ENCODE results near the gene NELL1.
"Not testable (repeated sequence)": the region's sequence is repeated elsewhere in the genome, so short reads cannot be mapped to it uniquely, and the experiment has no call there.

Gene NELL1

DNA sequence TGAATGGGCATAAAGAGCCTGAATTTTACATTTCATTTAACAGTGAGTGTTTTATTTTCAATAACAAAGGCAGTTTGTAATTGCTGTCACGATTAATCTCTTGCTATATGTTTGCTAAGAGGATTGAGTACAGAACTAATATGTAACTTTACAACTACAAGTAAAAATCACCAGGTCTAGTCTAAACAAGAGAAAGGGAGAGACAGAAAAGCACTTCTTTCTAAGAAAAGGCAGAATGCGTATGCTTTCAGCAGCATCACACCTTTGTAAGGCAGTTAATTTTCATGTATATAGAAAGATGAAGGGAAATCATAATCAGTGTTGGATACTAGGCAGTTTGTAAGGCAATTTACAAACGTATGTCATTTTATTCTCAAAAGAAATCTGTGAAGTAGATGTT is 169.8 kb downstream of the NELL1 start:
- TF ChIP-seq, protein P1, sequence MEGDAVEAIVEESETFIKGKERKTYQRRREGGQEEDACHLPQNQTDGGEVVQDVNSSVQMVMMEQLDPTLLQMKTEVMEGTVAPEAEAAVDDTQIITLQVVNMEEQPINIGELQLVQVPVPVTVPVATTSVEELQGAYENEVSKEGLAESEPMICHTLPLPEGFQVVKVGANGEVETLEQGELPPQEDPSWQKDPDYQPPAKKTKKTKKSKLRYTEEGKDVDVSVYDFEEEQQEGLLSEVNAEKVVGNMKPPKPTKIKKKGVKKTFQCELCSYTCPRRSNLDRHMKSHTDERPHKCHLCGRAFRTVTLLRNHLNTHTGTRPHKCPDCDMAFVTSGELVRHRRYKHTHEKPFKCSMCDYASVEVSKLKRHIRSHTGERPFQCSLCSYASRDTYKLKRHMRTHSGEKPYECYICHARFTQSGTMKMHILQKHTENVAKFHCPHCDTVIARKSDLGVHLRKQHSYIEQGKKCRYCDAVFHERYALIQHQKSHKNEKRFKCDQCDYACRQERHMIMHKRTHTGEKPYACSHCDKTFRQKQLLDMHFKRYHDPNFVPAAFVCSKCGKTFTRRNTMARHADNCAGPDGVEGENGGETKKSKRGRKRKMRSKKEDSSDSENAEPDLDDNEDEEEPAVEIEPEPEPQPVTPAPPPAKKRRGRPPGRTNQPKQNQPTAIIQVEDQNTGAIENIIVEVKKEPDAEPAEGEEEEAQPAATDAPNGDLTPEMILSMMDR (IDR thresholded peaks at IDR 0.05; ENCODE audit: low read depth, low read length): no peak
- H3K4me3 ChIP-seq (ENCODE audit: low read depth, low read length): no peak overlapping the region
- no peak for DNase-seq (ENCODE audit: low read depth, low spot score)
- in situ Hi-C loops (cut with HindIII; ENCODE audit: low sequenced_read_pairs): no loop called here

DNA sequence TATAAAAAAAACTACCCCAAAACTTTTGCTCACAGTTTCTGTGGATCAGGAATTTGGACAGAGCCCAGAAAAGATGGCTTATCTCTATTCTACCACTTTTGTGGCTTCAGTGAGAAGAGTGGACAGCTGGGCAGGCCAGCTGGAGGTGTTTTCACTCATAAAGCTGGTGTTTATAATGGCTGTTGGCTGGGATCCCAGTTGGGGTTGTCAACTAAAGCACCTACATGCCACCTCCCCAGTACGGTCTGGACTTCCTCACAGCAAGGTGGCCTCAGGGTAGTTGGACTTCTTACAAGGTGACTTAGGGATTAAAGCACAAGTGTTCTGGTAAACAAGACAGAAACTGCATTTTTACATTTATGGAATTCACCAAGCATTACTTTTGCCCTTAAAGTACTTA is 171.0 kb downstream of the NELL1 start:
- in situ Hi-C loops (cut with HindIII; ENCODE audit: low sequenced_read_pairs): no loop called here
- TF ChIP-seq, protein P1 (IDR thresholded peaks at IDR 0.05; ENCODE audit: low read depth, low read length): no peak
- no peak for DNase-seq (ENCODE audit: low read depth, low spot score)
- H3K4me3 ChIP-seq (ENCODE audit: low read depth, low read length): no peak overlapping the region

DNA sequence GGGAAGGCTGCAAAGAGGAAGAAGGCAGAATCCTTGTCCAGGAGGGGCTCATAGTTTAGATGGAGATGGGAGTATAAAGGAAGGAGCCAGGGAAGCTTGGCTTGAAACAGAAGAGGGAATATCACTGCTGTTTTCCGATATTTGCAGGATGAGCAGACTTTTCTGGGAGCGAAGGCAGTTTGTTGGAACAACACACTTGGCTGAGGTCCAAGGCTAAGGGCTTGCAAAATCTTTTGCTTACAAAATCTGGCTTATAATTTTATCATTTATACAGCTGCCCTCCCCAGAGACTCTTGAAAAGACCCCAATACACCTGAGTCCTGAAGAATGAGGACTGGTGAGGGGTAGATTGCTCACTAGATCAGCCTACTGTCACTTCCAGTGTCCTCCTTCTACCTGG is 174.8 kb downstream of the NELL1 start:
- H3K4me3 ChIP-seq (ENCODE audit: low read depth, low read length): no peak overlapping the region
- TF ChIP-seq, protein P1 (IDR thresholded peaks at IDR 0.05; ENCODE audit: low read depth, low read length): no peak
- no peak for DNase-seq (ENCODE audit: low read depth, low spot score)
- in situ Hi-C loops (cut with HindIII; ENCODE audit: low sequenced_read_pairs): no loop called here

DNA sequence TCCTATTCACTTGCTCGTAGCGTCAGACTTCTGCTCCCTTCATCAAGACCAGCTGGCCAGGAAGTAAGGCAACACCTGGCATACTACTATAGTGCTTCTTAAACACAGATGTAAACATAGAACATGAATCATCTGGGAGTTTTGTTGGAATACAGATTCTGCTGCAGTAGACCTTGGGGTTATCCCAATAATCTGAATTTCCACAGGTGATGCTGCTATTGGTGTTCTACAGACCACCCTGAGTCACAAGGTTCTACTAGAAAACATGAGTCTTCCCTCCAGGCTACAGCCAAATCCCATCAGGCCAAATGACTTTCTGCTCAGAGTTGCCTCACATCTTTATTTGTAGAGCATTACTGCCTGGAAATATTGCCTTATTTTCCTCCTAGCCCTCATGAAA is 175.2 kb downstream of the NELL1 start:
- DNase-seq (ENCODE audit: low read depth, low spot score): no peak
- no peak overlapping the region for H3K4me3 ChIP-seq (ENCODE audit: low read depth, low read length)
- TF ChIP-seq, protein P1 (IDR thresholded peaks at IDR 0.05; ENCODE audit: low read depth, low read length): no peak
- in situ Hi-C loops (cut with HindIII; ENCODE audit: low sequenced_read_pairs): no loop called here

DNA sequence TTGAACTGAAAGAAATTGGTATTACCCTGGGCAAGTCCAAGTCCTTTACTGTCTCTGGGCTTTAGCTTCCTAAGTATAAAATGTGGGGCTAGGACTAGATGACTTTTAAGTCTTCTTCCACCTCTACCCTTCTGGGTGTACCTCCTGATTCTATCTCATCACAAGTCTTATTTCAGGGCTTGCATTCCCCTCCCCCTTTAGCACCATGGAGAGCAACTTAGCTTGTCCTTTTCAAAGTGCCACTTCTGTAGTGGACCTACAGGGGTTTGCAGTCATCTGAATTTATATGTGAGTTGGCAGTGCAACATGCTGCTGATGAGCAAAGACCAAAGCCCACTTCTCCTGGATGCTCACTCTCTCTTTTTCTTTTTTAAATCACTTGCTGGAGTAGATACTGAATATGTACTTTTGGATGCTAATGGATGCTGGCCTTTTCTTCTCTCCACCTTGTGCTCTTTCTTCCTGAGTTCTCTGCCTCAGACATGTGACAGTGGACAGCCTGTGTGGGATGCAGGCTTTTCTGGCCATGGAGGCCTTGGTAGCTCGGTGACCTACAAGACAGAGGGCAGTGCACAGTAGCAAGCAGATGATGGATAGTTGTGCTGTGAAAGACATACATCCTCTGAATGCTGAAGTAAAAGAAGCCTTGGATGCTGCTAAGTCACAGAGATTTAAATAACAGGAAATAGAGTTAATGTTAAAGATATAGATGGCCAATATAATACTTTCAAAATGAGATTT is 185.0 kb downstream of the NELL1 start:
- no peak overlapping the region for H3K4me3 ChIP-seq (ENCODE audit: low read depth, low read length)
- no peak for DNase-seq (ENCODE audit: low read depth, low spot score)
- in situ Hi-C loops (cut with HindIII; ENCODE audit: low sequenced_read_pairs): no loop called here
- TF ChIP-seq, protein P1 (IDR thresholded peaks at IDR 0.05; ENCODE audit: low read depth, low read length): no peak

DNA sequence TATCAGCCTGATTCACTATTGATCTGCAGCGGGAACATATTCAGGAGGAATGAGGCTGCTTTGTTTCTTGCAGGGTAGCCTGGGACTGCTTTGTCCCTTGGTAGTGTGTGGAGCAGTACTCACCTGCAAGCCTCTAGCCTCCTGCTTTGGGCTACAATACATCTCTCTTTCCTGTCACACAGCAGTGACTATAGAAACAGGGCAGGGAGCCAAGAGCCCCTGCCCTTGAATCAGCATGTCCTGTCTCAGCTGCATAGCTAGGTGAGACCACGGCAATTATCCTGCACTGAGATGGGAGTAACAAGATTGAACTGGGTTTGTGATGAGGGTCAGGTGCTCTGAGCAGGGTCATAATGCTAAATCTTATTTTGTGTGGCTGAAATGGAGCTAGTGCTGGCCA is 191.9 kb downstream of the NELL1 start:
- no peak for DNase-seq (ENCODE audit: low read depth, low spot score)
- in situ Hi-C loops (cut with HindIII; ENCODE audit: low sequenced_read_pairs): no loop called here
- TF ChIP-seq, protein P1 (IDR thresholded peaks at IDR 0.05; ENCODE audit: low read depth, low read length): no peak
- no peak overlapping the region for H3K4me3 ChIP-seq (ENCODE audit: low read depth, low read length)

DNA sequence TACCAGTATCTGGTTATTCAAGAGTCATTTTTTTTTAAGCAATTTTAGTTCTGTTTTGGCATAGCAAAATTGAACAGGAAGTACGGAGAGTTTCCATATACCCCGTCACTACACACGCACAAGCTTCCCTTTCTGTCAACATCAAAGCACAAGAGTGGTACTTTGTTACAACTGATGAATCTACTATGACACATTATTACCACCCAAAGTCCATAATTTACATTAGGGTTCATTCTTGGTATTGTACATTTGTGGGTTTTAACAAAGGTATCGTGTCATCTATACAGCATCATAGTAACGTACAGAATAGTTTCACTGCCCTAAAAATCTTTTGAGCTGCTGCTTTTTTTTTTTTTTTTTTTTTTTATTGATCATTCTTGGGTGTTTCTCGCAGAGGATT is 192.9 kb downstream of the NELL1 start:
- H3K4me3 ChIP-seq (ENCODE audit: low read depth, low read length); DNase-seq (ENCODE audit: low read depth, low spot score); in situ Hi-C loops (cut with HindIII; ENCODE audit: low sequenced_read_pairs): not testable (repeated sequence)

Data from astrocyte of the spinal cord (primary cell).